HG03469 (cell line): ENCODE measurements around the gene EOGT.

Experiments used
- ATAC-seq: cut with Tn5 transposase; IDR thresholded peaks from one replicate; pipeline ENCODE4 v1.9.1; 2021; ENCODE audit warnings: mild to moderate bottlenecking, moderate library complexity, moderate number of reproducible peaks; ENCODE audit not compliant: unreplicated experiment

The EOGT gene

GRCh38 chr3:69009559-69010410 is 3.7 kb downstream of the EOGT start:
- ATAC-seq, result no peak

GRCh38 chr3:69008980-69009379 is 4.5 kb downstream of the EOGT start:
- no peak for ATAC-seq

- no peak for ATAC-seq
Measured at GRCh38 chr3:69005791-69006482, 7.5 kb downstream of the EOGT start.

DNA sequence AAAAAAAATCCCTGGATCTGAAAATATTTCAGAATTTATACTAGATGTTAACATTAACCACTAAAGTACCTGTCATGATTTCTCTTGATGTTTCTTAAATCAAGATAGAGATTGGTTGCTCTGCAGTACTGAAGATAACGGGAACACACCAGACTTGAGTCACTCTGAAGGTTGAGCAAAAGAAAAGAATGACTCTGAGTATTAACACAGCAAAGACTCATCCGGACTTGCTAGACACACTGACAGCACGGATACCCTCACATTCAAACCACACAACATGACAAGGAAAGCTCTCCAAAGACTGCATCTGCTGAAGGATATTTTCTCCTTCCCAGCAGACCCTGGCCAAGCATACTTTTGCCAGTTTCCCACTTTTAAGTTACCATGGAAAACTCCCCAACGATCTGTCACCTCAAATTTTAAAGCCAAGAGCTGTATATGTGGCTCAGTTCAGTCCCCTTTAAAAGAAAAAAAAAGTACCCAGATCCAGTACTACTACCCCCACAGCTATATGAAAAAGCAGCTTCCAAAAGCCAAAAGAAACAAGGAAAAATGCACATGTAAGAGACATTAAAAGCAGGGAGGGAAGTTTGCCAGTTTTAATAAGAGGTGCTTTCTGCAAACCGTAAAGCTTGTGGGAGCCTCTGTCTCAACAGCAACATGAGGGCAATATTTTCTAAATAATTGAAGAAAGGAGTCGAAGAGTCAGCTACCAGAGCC is 8.3 kb downstream of the EOGT start:
- no peak for ATAC-seq

- no peak for ATAC-seq
Measured at GRCh38 chr3:69004138-69004537, 9.3 kb downstream of the EOGT start.

DNA sequence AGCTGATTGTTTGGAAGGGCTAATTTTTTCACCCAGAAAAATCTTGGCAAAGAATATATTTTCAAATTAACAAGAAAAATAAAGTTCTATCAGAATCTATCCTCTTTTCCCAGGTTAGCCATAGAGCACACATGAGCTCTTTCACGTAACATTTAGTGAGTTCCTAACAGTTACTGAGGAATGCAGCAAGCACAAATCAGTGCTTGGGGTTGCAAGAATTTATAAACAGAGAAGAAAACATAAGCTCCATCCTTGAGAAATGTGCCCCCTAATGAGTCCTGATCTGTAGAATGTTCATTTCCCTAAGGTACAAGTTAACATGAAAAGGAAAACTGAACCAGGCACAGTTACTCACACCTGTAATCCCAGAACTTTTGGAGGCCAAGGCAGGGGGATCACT is 13.9 kb downstream of the EOGT start:
- no peak for ATAC-seq

GRCh38 chr3:68999158-68999557 is 14.3 kb downstream of the EOGT start:
- ATAC-seq, result no peak

DNA sequence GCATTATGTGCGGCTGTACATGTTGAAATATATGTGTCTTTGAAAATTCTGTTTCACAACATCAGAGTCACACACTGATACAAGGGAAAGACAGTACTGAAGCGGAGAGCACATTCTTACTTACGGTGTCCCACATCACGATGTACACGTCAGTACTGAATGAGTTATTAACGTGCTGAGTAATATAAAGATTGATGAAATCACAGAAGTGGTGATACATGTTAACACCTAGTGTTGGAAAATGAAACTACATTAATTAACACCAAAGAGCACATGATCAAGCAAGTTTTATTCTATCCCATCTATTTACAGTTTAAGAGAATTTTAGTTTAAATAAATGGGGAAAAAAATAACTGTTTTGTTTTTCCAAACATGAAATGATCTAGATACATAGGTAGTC is 15.6 kb downstream of the EOGT start:
- no peak for ATAC-seq

DNA sequence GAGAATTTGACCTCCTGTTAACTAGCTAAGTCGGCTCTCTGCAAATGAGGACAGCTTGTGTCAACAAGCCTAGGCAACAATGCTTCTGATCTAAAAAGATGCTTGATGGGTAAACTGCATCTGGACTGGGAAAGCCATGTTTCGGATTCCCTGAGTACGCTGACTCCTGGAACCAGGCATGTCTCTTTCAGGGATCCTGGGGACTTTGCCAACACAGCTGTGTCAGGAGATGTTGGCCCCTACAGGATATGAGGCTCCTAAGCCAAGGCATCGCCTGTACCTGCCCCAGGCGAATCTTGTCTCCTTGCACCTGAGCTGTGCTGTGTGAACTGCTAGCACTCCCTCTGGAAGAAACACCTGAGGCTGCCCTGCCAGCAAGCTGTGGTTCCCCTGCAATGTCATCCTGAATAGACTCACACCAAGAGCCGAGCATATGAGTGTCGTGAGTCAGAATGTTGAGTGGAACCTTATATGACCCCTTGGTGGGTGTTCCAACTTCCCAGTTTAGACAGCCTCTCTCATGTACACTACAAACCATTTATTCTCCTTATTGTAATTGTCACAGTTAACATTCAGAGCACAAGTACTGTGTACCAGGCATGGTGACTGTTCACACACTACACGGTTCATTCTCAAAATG is 17.0 kb downstream of the EOGT start:
- ATAC-seq, result no peak

- no peak for ATAC-seq
Measured at GRCh38 chr3:68988740-68989139, 24.7 kb downstream of the EOGT start.

GRCh38 chr3:68987322-68987721 is 26.2 kb downstream of the EOGT start:
- no peak for ATAC-seq

- no peak for ATAC-seq
Measured at GRCh38 chr3:68986496-68987208, 26.8 kb downstream of the EOGT start.

DNA sequence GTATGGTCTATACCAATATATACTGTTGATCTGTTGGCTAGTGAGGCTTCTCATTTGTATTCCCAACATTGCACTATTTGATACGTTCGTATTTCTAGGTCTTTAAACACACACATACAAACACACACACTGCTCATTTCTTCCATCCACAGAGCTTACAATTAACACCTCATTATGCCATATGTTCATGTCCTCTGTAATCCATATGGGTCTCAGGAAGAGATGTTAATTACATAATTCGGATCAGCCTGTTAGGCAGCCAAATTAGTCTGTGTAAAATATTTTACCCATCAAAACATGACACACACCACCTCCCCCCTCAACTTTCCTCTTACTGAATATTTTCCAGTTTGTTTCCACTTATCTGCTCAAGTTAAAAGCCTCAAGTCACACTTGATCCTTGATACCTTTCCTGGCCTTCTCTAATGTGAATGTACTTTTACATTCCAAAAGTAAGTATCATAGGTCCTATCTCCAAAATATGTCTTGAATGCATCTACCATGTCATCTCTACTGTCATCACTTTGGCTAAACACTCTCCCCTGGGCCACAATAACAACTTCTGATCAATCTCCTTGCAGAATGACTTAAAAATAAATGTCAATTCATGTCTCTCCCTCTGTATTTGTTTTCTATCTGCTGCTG is 28.2 kb downstream of the EOGT start:
- ATAC-seq, result no peak

DNA sequence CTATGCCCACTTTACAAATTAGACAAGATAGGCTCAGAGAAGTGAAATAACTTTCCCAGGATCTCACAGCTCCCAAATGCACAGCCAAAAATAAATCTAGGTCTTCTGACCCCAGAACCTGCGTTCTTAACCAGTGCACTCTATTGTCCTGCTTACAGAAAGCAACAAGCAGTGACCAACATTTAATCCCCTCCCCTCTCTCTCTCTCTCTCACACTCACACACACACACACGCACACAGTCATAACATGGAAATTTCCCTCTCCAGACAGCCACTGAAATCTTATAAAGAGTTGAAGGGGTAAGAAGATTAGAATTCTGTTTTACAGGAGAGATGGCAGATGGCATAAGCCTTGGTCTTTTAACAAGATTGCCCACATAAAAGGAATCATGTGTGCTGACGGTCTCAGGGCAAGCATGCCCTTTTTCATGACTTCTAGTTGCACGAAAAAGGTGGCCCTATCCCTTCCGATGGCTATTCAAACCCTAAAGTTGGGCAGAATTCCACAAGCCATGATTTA is 29.4 kb downstream of the EOGT start:
- ATAC-seq, result no peak

GRCh38 chr3:68977486-68978167 is 35.9 kb downstream of the EOGT start:
- no peak for ATAC-seq

DNA sequence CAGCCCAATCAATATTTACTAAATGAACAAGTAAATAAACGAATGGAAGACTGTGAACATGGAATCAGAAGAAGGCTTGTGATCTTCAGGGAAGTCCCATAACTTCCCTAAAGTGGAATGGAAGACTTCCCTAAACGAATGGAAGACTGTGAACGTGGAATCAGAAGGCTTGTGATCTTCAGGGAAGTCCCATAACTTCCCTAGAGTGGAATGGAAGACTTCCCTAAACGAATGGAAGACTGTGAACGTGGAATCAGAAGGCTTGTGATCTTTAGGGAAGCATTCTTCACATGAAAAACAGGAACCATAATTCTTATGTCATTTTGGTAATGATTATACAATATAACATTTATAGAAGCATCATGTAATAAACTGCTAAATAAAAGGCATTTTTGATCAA is 38.8 kb downstream of the EOGT start:
- ATAC-seq, result no peak

DNA sequence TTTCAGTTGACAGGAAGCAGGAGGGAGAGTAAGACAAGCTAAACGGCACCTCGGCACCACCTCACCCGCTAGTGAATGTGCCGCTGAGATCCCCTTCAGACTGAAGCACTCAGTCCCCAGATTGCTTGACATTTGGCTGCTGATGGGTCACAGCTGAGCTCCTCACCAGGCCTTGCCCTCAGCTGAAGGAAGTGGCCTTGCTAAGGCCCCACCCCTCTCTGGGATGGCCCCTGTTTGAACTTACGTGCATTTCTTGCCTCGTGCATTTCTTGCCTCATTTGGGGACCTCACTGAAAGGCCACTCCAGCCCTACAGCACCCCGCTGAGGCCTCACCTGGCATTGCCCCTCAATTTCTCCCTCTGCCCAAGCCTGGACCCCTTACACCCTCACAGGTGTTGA is 39.8 kb downstream of the EOGT start:
- ATAC-seq, result no peak

- ATAC-seq, result no peak
Measured at GRCh38 chr3:68972358-68972979, 41.0 kb downstream of the EOGT start.

DNA sequence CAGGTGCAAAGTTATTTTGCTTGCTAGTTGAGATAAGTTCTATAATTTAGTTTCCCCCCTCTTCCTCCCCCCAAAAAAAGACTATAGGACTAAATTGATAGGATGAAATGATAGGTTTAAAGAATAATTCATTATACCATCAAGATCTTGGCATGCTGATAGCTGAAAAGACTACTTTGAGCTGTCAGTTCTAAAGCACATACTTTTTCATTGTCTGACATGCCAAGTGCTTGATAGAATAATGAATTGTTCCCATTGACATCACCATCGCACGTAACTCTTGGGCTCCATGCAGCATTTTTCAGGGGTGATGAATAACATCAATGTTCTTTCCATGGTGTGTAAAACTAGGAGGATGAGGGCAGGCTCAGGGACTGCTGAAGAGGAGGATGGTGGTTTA is 48.8 kb downstream of the EOGT start:
- no peak for ATAC-seq
